Liver (tissue), 9 donors: ENCODE measurements around the gene FYCO1. TPM values are rescaled to one million over a fixed set of nuclear protein-coding genes. Genes with fewer than 3 reads are reported as not detected.

Experiments
- DNase-seq: peaks from one replicate; pipeline ENCODE4 v3.0.0-alpha.2; 2017; ENCODE audit warnings: low spot score
- H3K27ac ChIP-seq, 2 donors: one replicate each; pipeline ENCODE4 v1.7.0; 2013; ENCODE audit warnings: inconsistent platforms in 2 of 2, low read length in 2 of 2, control low read depth in 1 of 2, low read depth in 1 of 2, mild to moderate bottlenecking in 1 of 2
- H3K27me3 ChIP-seq, 4 donors: one replicate each; pipeline versions ENCODE4 v1.6.1 to v1.7.0; 2013; ENCODE audit warnings: low read length in 3 of 4, inconsistent platforms in 1 of 4, mild to moderate bottlenecking in 1 of 4, moderate library complexity in 1 of 4; ENCODE audit not compliant: control insufficient read depth in 4 of 4, insufficient read depth in 4 of 4
- H3K36me3 ChIP-seq, 4 donors: one replicate each; pipeline versions ENCODE4 v1.6.1 to v1.7.0; 2013; ENCODE audit warnings: low read length in 3 of 4, mild to moderate bottlenecking in 3 of 4, low read depth in 1 of 4, moderate library complexity in 1 of 4; ENCODE audit not compliant: control insufficient read depth in 4 of 4, insufficient read depth in 3 of 4
- H3K4me1 ChIP-seq, 4 donors: one replicate each; pipeline versions ENCODE4 v1.6.1 to v1.7.0; 2013; ENCODE audit warnings: low read length in 3 of 4, mild to moderate bottlenecking in 3 of 4, moderate library complexity in 1 of 4; ENCODE audit not compliant: control insufficient read depth in 4 of 4, insufficient read depth in 4 of 4
- H3K4me3 ChIP-seq, 3 donors: one replicate each; pipeline versions ENCODE4 v1.6.1 to v1.7.0; 2013; ENCODE audit warnings: low read length in 3 of 3, control low read depth in 1 of 3, low read depth in 1 of 3, mild to moderate bottlenecking in 1 of 3
- H3K9ac ChIP-seq, 2 donors: one replicate each; pipeline ENCODE4 v1.7.0; 2013; ENCODE audit warnings: low read length in 2 of 2, mild to moderate bottlenecking in 2 of 2, moderate library complexity in 2 of 2, control low read depth in 1 of 2, low read depth in 1 of 2
- H3K9me3 ChIP-seq, 4 donors: one replicate each; pipeline versions ENCODE4 v1.6.1 to v1.7.0; 2013; ENCODE audit warnings: low read length in 3 of 4; ENCODE audit not compliant: control insufficient read depth in 4 of 4
- ATF3 ChIP-seq: IDR thresholded peaks from 2 replicates; pipeline ENCODE4 v1.6.1; 2016; ENCODE audit warnings: antibody characterized with exemption
- CTCF ChIP-seq: fragments of 150-350 bp; IDR thresholded peaks from 2 replicates; pipeline ENCODE4 v1.5.1; 2017; ENCODE audit warnings: improper control_type of control experiment, low read depth, low read length; ENCODE audit not compliant: missing input control
- EGR1 ChIP-seq, 2 donors: IDR thresholded peaks; 2 replicates each; pipeline ENCODE4 v1.6.1; 2016 to 2018; ENCODE audit warnings: antibody characterized with exemption in 2 of 2, low read depth in 2 of 2
- FOXA1 ChIP-seq: IDR thresholded peaks from 2 replicates; pipeline ENCODE4 v1.6.1; 2016; ENCODE audit warnings: antibody characterized with exemption
- FOXA2 ChIP-seq: IDR thresholded peaks from 2 replicates; pipeline ENCODE4 v1.6.1; 2016; ENCODE audit warnings: antibody characterized with exemption
- GABPA ChIP-seq, 2 donors: IDR thresholded peaks in 1 of 2; conservative IDR thresholded peaks in 1 of 2; 2 replicates each; pipeline ENCODE4 v1.6.1; 2016; ENCODE audit warnings: antibody characterized with exemption in 2 of 2, mild to moderate bottlenecking in 1 of 2, moderate library complexity in 1 of 2
- HNF4A ChIP-seq, 2 donors: conservative IDR thresholded peaks; 2 replicates each; pipeline ENCODE4 v1.6.1; 2016; ENCODE audit warnings: antibody characterized with exemption in 2 of 2, mild to moderate bottlenecking in 2 of 2
- HNF4G ChIP-seq: IDR thresholded peaks from 2 replicates; pipeline ENCODE4 v1.6.1; 2016; ENCODE audit warnings: antibody characterized with exemption
- JUND ChIP-seq, 2 donors: IDR thresholded peaks; 2 replicates each; pipeline ENCODE4 v1.6.1; 2016; ENCODE audit warnings: antibody characterized with exemption in 2 of 2
- MAX ChIP-seq: IDR thresholded peaks from 2 replicates; pipeline ENCODE4 v1.6.1; 2016; ENCODE audit warnings: antibody characterized with exemption
- NR2F2 ChIP-seq: IDR thresholded peaks from 2 replicates; pipeline ENCODE4 v1.6.1; 2016; ENCODE audit warnings: antibody characterized with exemption
- RAD21 ChIP-seq, 2 donors: IDR thresholded peaks; 2 replicates each; pipeline ENCODE4 v1.6.1; 2016; ENCODE audit warnings: antibody characterized with exemption in 2 of 2, mild to moderate bottlenecking in 2 of 2
- REST ChIP-seq: IDR thresholded peaks from 2 replicates; pipeline ENCODE4 v1.6.1; 2016; ENCODE audit warnings: antibody characterized with exemption, mild to moderate bottlenecking
- RXRA ChIP-seq, 2 donors: IDR thresholded peaks; 2 replicates each; pipeline ENCODE4 v1.6.1; 2017 to 2018; ENCODE audit warnings: antibody characterized with exemption in 2 of 2, mild to moderate bottlenecking in 1 of 2
- SP1 ChIP-seq: IDR thresholded peaks from 2 replicates; pipeline ENCODE4 v1.6.1; 2018; ENCODE audit warnings: antibody characterized with exemption, mild to moderate bottlenecking
- TAF1 ChIP-seq: conservative IDR thresholded peaks from 2 replicates; pipeline ENCODE4 v1.6.1; 2016; ENCODE audit warnings: antibody characterized with exemption, mild to moderate bottlenecking
- YY1 ChIP-seq: IDR thresholded peaks from 2 replicates; pipeline ENCODE4 v1.6.1; 2016; ENCODE audit warnings: antibody characterized with exemption, mild to moderate bottlenecking
- ZBTB33 ChIP-seq: IDR thresholded peaks from 2 replicates; pipeline ENCODE4 v1.6.1; 2016; ENCODE audit warnings: antibody characterized with exemption
- WGBS: extraction: QIAGEN DNeasy Blood & Tissue Kit; methylation state at CpG from one replicate; pipeline ENCODE4 v1.1.7; 2013; 5-methylcytosine and 5-hydroxymethylcytosine counted together
- polyA plus RNA-seq, 2 donors: library from polyadenylated mRNA; stranded (reverse) in 1 of 2; unstranded in 1 of 2; fragments of 200-250 nt in 1 of 2; fragments of >200 nt in 1 of 2; fragmentation: Nextera tagmentation in 1 of 2; extraction: Ambion mirVana in 1 of 2; gene quantifications; one replicate each; pipeline versions ENCODE4 v1.2.1 to v1.2.3, GENCODE V29; 2013 to 2015
- total RNA-seq, 2 donors: library from RNA; depleted of rRNA; stranded (reverse); fragments of >200 nt; gene quantifications; one replicate each; pipeline ENCODE4 v1.2.3, GENCODE V29; 2014
- donor health status: healthy.
- donor health status: healthy.
- donor health status: healthy.
- donor health status: healthy.
- donor health status: healthy.

Gene FYCO1
- total and polyA plus RNA-seq, 4 donors: 3.0 to 17.1 (median 10.2) TPM

GRCh38 chr3:45957586-45957985 lies 38.0 kb downstream of the FYCO1 start:
- Histone ChIP-seq H3K9me3 (no peaks in the 10 kb centered on the region), H3K36me3 (peaks cover 18 to 78% (median 67%) of the 10 kb centered on the region in 4 donors), H3K27me3 (no peaks in the 10 kb centered on the region), H3K4me1 (peaks cover 0 to 8% (median 4%) of the 10 kb centered on the region in 4 donors), H3K4me3 (no peak overlapping the region), H3K27ac (no peak overlapping the region), H3K9ac (no peak overlapping the region)
- WGBS: 79% methylated on average over 5 of the region's 5 CpGs
- DNase-seq: no peak
- TF ChIP-seq NR2F2 (no peak), FOXA2 (no peak), MAX (no peak), HNF4G (no peak), JUND (IDR thresholded peaks at IDR 0.05) (no peak), REST (no peak), CTCF (no peak), SP1 (no peak), RXRA (IDR thresholded peaks at IDR 0.05) (no peak), GABPA (IDR thresholded peaks at IDR 0.05 in 1 of 2, conservative IDR thresholded peaks at IDR 0.05 in 1 of 2) (no peak), YY1 (no peak), RAD21 (IDR thresholded peaks at IDR 0.05) (no peak), ZBTB33 (no peak), ATF3 (no peak), TAF1 (no peak), FOXA1 (no peak), HNF4A (conservative IDR thresholded peaks at IDR 0.05) (no peak), EGR1 (IDR thresholded peaks at IDR 0.05; ENCODE audit: low read depth in 2 of 2) (no peak)
